ENCODE measurements around the gene KRT6C.

GRCh38 chr12:52455821-52456220 lies 17.8 kb downstream of the KRT6C start:
- TF ChIP-seq GATA2 (IDR thresholded peaks at IDR 0.05; ENCODE audit: low read depth, low read length) (no peak), GATA3 (IDR thresholded peaks at IDR 0.05; ENCODE audit: low read depth, low read length) (no peak)
